Natural killer cell (primary cell): Measurements from ENCODE around the gene TNFAIP8L1. TPM values are rescaled to one million over a fixed set of nuclear protein-coding genes. Genes with fewer than 3 reads are reported as not detected.
"Not testable (repeated sequence)": the region's sequence is repeated elsewhere in the genome, so short reads cannot be mapped to it uniquely, and the experiment has no call there.

Experiments used
- ATAC-seq, 3 donors: fragments of 150-1000 bp in 2 of 3; fragments of 200-7000 bp in 1 of 3; cut with Tn5 transposase; 1 replicate in 1 of 3; 2 replicates in 2 of 3; pipeline ENCODE4 v1.10.0; 2021; ENCODE audit warnings: mild to moderate bottlenecking in 2 of 3, moderate library complexity in 2 of 3
- DNase-seq, 2 donors: peaks; one replicate each; pipeline versions ENCODE4 v3.0.0 to v3.0.0-alpha.2; 2013 to 2021; ENCODE audit warnings: mixed read lengths in 1 of 2
- H3K27ac ChIP-seq: one replicate; pipeline ENCODE4 v1.5.1; 2013; ENCODE audit warnings: mild to moderate bottlenecking, low read length
- H3K27me3 ChIP-seq: one replicate; pipeline ENCODE4 v1.6.1; 2013; ENCODE audit warnings: low read length; ENCODE audit not compliant: control insufficient read depth, insufficient read depth
- H3K36me3 ChIP-seq: one replicate; pipeline ENCODE4 v1.6.1; 2013; ENCODE audit warnings: low read length; ENCODE audit not compliant: control insufficient read depth, insufficient read depth
- H3K4me1 ChIP-seq: one replicate; pipeline ENCODE4 v1.6.1; 2013; ENCODE audit warnings: low read length; ENCODE audit not compliant: control insufficient read depth, insufficient read depth
- H3K4me3 ChIP-seq: one replicate; pipeline ENCODE4 v1.5.1; 2013; ENCODE audit warnings: low read length
- H3K9me3 ChIP-seq: one replicate; pipeline ENCODE4 v1.6.1; 2013; ENCODE audit warnings: low read length; ENCODE audit not compliant: control insufficient read depth, insufficient read depth
- H3K27ac Mint-ChIP-seq, 2 donors: one replicate each; pipeline ENCODE4 v1.8.0; 2022; ENCODE audit warnings: mild to moderate bottlenecking in 2 of 2, mixed read lengths in 2 of 2, moderate library complexity in 1 of 2
- H3K27me3 Mint-ChIP-seq, 2 donors: one replicate each; pipeline ENCODE4 v1.8.0; 2022; ENCODE audit warnings: low read depth in 2 of 2, mixed read lengths in 2 of 2
- H3K36me3 Mint-ChIP-seq: one replicate; pipeline ENCODE4 v1.8.0; 2022; ENCODE audit warnings: mixed read lengths
- H3K4me1 Mint-ChIP-seq, 2 donors: one replicate each; pipeline ENCODE4 v1.8.0; 2022; ENCODE audit warnings: mixed read lengths in 2 of 2
- H3K4me3 Mint-ChIP-seq: one replicate; pipeline ENCODE4 v1.8.0; 2022; ENCODE audit warnings: mild to moderate bottlenecking, moderate library complexity, mixed read lengths
- H3K9me3 Mint-ChIP-seq, 2 donors: one replicate each; pipeline ENCODE4 v1.8.0; 2022; ENCODE audit warnings: mixed read lengths in 2 of 2
- WGBS: methylation state at CpG from one replicate; pipeline ENCODE4 v1.1.7; 2013; ENCODE audit warnings: missing lambda C conversion rate; ENCODE audit not compliant: insufficient coverage; 5-methylcytosine and 5-hydroxymethylcytosine counted together
- intact Hi-C: fragments of 100-400 bp; cut with micrococcal nuclease; formaldehyde crosslinking; loops from one replicate; pipeline ENCODE4 v1.14.2; 2022
- total RNA-seq, 4 donors: library from RNA; stranded (reverse); fragments of 120-200 nt in 1 of 4; gene quantifications; one replicate each; pipeline versions ENCODE4 v1.2.3 to v1.2.4, GENCODE V29; 2013 to 2022
- TF ChIP-seq, protein P1 (sequence below): fragments of 200-600 bp; IDR thresholded peaks from one replicate; pipeline ENCODE4 v1.8.0; 2022; ENCODE audit warnings: antibody characterized with exemption

TNFAIP8L1 gene
- total RNA-seq, 3 donors from 2014 or later (not counting 1 experiment from before 2014, with no cell fraction given): 8.5 to 13.5 (median 13.3) TPM

DNA sequence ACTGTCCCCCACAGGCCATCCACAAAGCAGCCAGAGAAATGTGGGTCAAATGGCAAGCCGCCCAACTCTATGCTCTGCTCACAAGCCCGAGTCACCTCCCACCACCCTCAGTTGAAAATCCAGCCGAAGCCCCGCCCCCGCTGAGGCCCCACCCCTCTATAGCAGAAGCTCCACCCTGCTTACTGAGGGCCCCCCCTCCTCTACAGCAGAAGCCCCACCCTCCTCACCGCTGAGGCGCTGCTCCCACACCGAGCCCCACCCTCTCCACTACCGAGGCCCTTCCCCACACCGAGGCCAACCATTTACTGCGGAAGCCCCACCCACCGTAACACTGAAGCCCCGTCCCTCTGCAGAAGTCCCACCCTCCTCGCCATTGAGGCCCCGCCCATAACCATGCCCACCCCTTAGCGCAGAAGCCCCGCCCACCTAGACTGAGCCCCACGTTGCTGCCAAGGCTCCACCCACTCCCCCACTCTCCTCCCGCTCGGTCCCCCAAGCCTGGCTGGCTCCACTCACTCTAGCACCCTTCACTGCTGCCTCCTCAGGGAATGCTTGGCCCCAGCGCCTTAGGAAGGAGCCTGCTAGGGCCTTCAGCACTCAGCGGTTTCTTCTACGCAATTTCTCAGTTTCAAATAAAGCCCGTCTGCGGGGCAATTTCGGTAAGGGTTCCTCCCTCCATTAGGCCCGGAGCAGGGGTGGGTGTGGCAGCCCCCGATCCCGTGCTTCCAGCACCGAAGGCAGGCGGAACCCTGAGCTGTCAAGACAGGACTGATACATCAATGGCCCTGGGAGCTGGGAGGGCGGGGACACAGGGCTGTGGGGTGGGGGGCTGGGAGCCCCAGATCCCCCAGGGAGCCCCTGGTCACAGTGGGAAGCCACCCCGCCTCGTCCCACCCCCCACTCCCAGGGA lies 39.8 kb downstream of the TNFAIP8L1 start:
- H3K27ac ChIP-seq: no peak overlapping the region
- H3K36me3 ChIP-seq: peaks cover 36% of the 10 kb centered on the region
- no peaks in the 10 kb centered on the region for H3K4me1 Mint-ChIP-seq
- H3K4me1 ChIP-seq: no peaks in the 10 kb centered on the region
- TF ChIP-seq, protein P1, sequence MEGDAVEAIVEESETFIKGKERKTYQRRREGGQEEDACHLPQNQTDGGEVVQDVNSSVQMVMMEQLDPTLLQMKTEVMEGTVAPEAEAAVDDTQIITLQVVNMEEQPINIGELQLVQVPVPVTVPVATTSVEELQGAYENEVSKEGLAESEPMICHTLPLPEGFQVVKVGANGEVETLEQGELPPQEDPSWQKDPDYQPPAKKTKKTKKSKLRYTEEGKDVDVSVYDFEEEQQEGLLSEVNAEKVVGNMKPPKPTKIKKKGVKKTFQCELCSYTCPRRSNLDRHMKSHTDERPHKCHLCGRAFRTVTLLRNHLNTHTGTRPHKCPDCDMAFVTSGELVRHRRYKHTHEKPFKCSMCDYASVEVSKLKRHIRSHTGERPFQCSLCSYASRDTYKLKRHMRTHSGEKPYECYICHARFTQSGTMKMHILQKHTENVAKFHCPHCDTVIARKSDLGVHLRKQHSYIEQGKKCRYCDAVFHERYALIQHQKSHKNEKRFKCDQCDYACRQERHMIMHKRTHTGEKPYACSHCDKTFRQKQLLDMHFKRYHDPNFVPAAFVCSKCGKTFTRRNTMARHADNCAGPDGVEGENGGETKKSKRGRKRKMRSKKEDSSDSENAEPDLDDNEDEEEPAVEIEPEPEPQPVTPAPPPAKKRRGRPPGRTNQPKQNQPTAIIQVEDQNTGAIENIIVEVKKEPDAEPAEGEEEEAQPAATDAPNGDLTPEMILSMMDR: no peak
- H3K9me3 Mint-ChIP-seq: no peaks in the 10 kb centered on the region
- no peaks in the 10 kb centered on the region for H3K27me3 Mint-ChIP-seq
- no peaks in the 10 kb centered on the region for H3K36me3 Mint-ChIP-seq
- H3K9me3 ChIP-seq: no peaks in the 10 kb centered on the region
- H3K4me3 Mint-ChIP-seq: no peak overlapping the region
- H3K27ac Mint-ChIP-seq: no peak overlapping the region
- H3K4me3 ChIP-seq: no peak overlapping the region
- ATAC-seq (peak; percentile 50 to 53 (median 52)), DNase-seq (peak in 1 of 2 donors; percentile 33)
- WGBS: 96% methylated on average over 32 of the region's 34 CpGs
- intact Hi-C loops: no loop called here
- no peaks in the 10 kb centered on the region for H3K27me3 ChIP-seq

DNA sequence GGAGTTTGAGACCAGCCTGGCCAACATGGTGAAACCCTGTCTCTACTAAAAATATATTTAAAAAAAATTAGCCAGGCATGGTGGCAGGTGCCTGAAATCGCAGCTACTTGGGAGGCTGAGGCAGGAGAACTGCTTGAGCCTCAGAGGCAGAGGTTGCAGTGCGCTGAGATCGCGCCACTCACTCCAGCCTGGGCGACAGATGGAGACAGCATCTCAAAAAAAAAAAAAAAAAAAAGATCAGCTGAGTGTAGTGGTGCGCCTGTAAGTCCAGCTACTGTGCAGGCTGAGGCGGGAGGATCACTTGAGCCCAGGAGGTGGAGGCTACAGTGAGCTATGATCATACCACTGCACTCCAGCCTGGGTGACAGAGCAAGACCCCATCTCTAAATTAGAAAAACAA lies 40.7 kb downstream of the TNFAIP8L1 start:
- DNase-seq, H3K9me3 ChIP-seq, ATAC-seq, intact Hi-C loops, H3K27me3 Mint-ChIP-seq, H3K4me1 Mint-ChIP-seq, H3K27ac Mint-ChIP-seq, H3K27me3 ChIP-seq, H3K4me1 ChIP-seq, H3K4me3 Mint-ChIP-seq, H3K27ac ChIP-seq, H3K36me3 Mint-ChIP-seq, H3K9me3 Mint-ChIP-seq, H3K4me3 ChIP-seq: not testable (repeated sequence)
- peaks cover 45% of the 10 kb centered on the region for H3K36me3 ChIP-seq
- 99% methylated on average over 7 of the region's 7 CpGs for WGBS

DNA sequence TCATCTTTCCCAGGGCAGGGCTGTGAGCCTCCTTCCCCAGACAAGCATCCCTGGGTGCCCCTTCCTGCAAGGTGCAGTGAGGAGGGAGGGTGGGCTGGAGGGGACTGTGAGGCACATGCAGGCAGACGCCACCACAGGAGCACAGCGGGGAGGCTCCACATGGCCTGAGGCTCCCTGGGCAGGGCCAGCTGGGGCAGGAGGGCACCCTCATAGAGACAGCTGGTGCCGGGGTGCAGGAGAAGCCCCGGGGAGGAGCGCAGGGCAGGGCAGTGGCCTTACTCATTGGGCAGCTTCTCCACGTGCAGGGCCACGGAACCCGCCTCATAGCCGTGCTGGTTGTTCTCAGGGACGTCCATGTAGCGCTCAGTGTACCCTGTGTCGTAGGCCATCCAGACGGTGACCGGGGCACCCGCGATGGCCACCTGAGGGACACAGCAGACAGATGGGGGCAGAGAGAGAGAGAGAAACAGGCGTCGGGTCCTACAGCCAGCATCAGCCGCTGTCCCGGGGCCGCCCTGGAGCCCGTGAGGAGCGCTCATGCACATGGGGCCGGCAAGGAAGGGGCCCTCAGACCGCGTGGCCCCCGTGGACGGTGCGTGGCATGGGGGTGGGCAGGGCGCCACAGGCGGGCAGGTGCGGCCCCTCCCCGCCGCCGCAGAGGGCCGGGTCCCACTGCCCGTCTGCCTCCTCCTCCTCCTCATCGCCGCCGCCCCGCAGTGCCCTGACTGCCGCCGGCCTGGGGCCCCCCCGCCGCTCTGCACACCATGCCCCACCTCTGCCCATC lies 43.3 kb downstream of the TNFAIP8L1 start:
- no peaks in the 10 kb centered on the region for H3K4me1 Mint-ChIP-seq
- peaks cover 59% of the 10 kb centered on the region for H3K36me3 ChIP-seq
- WGBS: 97% methylated on average over 45 of the region's 45 CpGs
- no peaks in the 10 kb centered on the region for H3K4me1 ChIP-seq
- H3K9me3 Mint-ChIP-seq: no peaks in the 10 kb centered on the region
- no peak overlapping the region for H3K4me3 ChIP-seq
- no peak overlapping the region for H3K27ac Mint-ChIP-seq
- H3K9me3 ChIP-seq: no peaks in the 10 kb centered on the region
- ATAC-seq (no peak), DNase-seq (no peak)
- no peak overlapping the region for H3K4me3 Mint-ChIP-seq
- no peak overlapping the region for H3K27ac ChIP-seq
- intact Hi-C loops: no loop called here
- TF ChIP-seq, protein P1: no peak
- no peaks in the 10 kb centered on the region for H3K36me3 Mint-ChIP-seq
- no peaks in the 10 kb centered on the region for H3K27me3 Mint-ChIP-seq
- no peaks in the 10 kb centered on the region for H3K27me3 ChIP-seq
